ENCODE results near the gene CCDC107. TPM values are rescaled to one million over a fixed set of nuclear protein-coding genes. Genes with fewer than 3 reads are reported as not detected.

Gene CCDC107
- polyA plus RNA-seq, 2 of the 4 experiments (the other 2 are of a cell fraction), result 13.3 to 20.7 TPM

DNA sequence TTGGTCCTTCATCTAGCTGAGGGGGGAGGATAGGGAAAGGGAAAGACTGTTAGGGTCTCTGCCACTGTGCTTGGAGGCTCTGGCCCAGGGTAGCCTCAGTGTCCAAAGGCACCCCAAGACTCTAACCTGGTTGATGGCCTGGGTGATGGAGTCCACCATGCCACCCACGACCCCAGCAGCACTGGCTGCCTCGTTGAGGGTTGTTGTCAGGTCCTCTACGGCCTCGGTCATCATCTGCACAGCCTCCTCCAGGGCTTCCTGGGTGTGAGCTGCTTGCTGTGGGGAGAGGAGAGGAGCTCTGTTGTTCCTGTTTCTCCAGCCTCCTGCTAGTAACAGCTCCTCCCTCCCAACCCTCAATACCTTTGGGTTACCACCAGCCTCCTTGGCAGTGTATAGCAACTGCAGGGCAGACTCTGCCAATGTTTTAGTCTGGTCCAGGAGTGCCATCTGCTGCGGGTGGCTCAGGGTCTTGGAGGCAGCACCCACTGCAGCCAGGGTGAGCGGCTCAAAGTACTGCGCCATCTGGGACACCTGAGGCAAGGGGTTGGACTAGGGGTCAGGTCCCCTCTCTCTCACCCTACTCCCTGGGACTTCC is 47.8 kb downstream of the CCDC107 start:
- FAIRE-seq, result no peak

DNA sequence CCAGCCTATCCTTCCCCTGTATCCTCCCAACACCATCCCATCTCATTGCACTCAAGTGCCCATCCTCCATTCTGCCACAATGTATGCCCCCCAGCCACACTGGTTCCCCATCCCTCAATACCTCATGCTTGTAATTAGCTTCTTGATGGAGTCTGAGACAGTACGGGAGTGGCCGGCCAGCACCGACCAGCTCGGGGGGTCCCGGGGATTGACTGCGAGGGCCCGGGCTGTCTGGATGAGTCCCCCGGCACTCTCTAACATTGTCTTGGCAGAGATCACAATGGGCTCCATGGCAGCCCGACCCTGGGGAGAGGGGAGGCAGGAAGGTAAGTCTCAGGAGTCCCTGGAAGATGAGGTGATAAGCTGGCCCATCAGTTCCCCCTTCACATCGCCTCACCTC is 48.9 kb downstream of the CCDC107 start:
- Histone ChIP-seq H3K4me2 (no peak overlapping the region), H3K4me3 (no peak overlapping the region), H3K27ac (no peak overlapping the region), H3K4me1 (no peaks in the 10 kb centered on the region), H3K9me3 (no peaks in the 10 kb centered on the region)
- 89% methylated on average over 9 of the region's 10 CpGs for whole genome bisulfite sequencing (ENCODE audit: missing lambda C conversion rate)
- DNase-seq (ENCODE audit: low read depth in 1 of 2, low spot score in 1 of 2), result no peak
- TF ChIP-seq JUN (IDR thresholded peaks at IDR 0.05) (no peak), HOXA7 (CRISPR knock-in tag; IDR thresholded peaks at IDR 0.05) (no peak), RARB (CRISPR knock-in tag; IDR thresholded peaks at IDR 0.05) (no peak), HEYL (CRISPR knock-in tag; IDR thresholded peaks at IDR 0.05) (no peak), EHF (CRISPR knock-in tag; IDR thresholded peaks at IDR 0.05) (no peak), SMC3 (IDR thresholded peaks at IDR 0.05) (no peak)
- TF ChIP-seq, protein P1, sequence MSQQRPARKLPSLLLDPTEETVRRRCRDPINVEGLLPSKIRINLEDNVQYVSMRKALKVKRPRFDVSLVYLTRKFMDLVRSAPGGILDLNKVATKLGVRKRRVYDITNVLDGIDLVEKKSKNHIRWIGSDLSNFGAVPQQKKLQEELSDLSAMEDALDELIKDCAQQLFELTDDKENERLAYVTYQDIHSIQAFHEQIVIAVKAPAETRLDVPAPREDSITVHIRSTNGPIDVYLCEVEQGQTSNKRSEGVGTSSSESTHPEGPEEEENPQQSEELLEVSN (IDR thresholded peaks at IDR 0.05; ENCODE audit: borderline replicate concordance, low read depth), result no peak
- ChIA-PET POLR2A (interaction anchor here (1.5 kb wide), 1 partner anchor 11 kb away, joined by 4 read pairs; no protein-coding TSS in a partner anchor), CTCF (interaction anchor here (1.2 to 32.5 kb wide), 5 partner anchors 3 to 590 kb away, joined by 3 to 758 read pairs (median 16); partner anchors contain the start of genes CCDC107, CREB3, RMRP and TLN1)
- no peak for ATAC-seq
- FAIRE-seq, result no peak

More for the DNA sequence above, 47.8 kb downstream of the CCDC107 start:
- 91% methylated on average over 7 of the region's 7 CpGs for WGBS (ENCODE audit: missing lambda C conversion rate)
- no peaks in the 10 kb centered on the region for H3K4me1 ChIP-seq
- TF ChIP-seq NPAS2 (CRISPR knock-in tag; IDR thresholded peaks at IDR 0.05; ENCODE audit: borderline replicate concordance), result no peak
- no peak for TF ChIP-seq EHMT2 (IDR thresholded peaks at IDR 0.05; ENCODE audit: low read depth)
- no peak for TF ChIP-seq ZSCAN20 (CRISPR knock-in tag; IDR thresholded peaks at IDR 0.05)
- no peak for TF ChIP-seq MYC (IDR thresholded peaks at IDR 0.05; ENCODE audit: borderline replicate concordance, low read length)
- TF ChIP-seq, protein P2, sequence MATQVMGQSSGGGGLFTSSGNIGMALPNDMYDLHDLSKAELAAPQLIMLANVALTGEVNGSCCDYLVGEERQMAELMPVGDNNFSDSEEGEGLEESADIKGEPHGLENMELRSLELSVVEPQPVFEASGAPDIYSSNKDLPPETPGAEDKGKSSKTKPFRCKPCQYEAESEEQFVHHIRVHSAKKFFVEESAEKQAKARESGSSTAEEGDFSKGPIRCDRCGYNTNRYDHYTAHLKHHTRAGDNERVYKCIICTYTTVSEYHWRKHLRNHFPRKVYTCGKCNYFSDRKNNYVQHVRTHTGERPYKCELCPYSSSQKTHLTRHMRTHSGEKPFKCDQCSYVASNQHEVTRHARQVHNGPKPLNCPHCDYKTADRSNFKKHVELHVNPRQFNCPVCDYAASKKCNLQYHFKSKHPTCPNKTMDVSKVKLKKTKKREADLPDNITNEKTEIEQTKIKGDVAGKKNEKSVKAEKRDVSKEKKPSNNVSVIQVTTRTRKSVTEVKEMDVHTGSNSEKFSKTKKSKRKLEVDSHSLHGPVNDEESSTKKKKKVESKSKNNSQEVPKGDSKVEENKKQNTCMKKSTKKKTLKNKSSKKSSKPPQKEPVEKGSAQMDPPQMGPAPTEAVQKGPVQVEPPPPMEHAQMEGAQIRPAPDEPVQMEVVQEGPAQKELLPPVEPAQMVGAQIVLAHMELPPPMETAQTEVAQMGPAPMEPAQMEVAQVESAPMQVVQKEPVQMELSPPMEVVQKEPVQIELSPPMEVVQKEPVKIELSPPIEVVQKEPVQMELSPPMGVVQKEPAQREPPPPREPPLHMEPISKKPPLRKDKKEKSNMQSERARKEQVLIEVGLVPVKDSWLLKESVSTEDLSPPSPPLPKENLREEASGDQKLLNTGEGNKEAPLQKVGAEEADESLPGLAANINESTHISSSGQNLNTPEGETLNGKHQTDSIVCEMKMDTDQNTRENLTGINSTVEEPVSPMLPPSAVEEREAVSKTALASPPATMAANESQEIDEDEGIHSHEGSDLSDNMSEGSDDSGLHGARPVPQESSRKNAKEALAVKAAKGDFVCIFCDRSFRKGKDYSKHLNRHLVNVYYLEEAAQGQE (IDR thresholded peaks at IDR 0.05), result no peak
- TF ChIP-seq, protein P1 (IDR thresholded peaks at IDR 0.05; ENCODE audit: borderline replicate concordance, low read depth), result no peak
- no peak for TF ChIP-seq TFCP2L1 (CRISPR knock-in tag; IDR thresholded peaks at IDR 0.05)
- no peak for TF ChIP-seq EHF (CRISPR knock-in tag; IDR thresholded peaks at IDR 0.05)
- H3K27ac ChIP-seq, result no peak overlapping the region
- ATAC-seq (no peak), DNase-seq (ENCODE audit: low read depth in 1 of 2, low spot score in 1 of 2) (no peak)
- H3K9me3 ChIP-seq, result no peaks in the 10 kb centered on the region
- ChIA-PET CTCF (interaction anchor here (1.8 to 32.5 kb wide), 4 partner anchors 2 to 60 kb away, joined by 4 to 758 read pairs (median 387); partner anchors contain the start of genes CCDC107, CREB3, RMRP and TLN1), POLR2A (interaction anchor here (0.6 to 1.5 kb wide), 2 partner anchors 10 to 52 kb away, joined by 4 to 6 read pairs; no protein-coding TSS in a partner anchor)
- no peak overlapping the region for H3K4me3 ChIP-seq
- no peak overlapping the region for H3K4me2 ChIP-seq

DNA sequence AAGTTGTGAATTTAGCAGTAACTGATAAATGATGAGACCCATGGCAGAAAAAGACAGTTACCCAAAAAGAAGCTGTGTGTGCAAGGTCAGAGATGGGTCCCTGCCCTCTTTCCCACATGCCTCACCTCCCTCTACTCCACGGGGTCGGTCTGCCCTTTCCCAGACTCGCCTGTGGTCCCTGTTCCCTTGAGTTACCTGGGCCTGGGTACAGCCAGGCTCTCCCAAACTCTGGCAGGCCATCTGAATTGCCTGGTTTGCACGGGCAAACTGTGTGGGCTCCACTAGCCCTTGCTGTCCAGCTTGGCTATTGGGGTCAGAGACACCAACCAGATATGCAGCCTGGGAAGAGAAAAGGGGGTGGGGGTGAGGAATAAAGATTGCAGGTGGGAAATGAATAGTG is 50.1 kb downstream of the CCDC107 start:
- ATAC-seq, result no peak
- POLR2A ChIA-PET, result no interaction called here
- Histone ChIP-seq H3K27ac (no peak overlapping the region), H3K9me3 (no peaks in the 10 kb centered on the region), H3K4me3 (no peak overlapping the region), H3K4me2 (no peak overlapping the region), H3K4me1 (no peaks in the 10 kb centered on the region)
- no peak for DNase-seq (ENCODE audit: low read depth in 1 of 2, low spot score in 1 of 2)
- CTCF ChIA-PET, result interaction anchor here (1.5 to 32.5 kb wide), 3 partner anchors 4 to 28 kb away, joined by 4 to 758 read pairs (median 758); partner anchors contain the start of genes CREB3, TLN1 and TPM2
- TF ChIP-seq PHF8 (IDR thresholded peaks at IDR 0.05; ENCODE audit: borderline replicate concordance, low read depth), result no peak
- FAIRE-seq, result no peak
- 95% methylated on average over 4 of the region's 4 CpGs for WGBS (ENCODE audit: missing lambda C conversion rate)

All from A549 (cell line).